H7 (cell line): ENCODE data around the gene PCGF2. TPM values are rescaled to one million over a fixed set of nuclear protein-coding genes. Genes with fewer than 3 reads are reported as not detected.

Source experiments
- DNase-seq: peaks from one replicate; pipeline ENCODE4 v3.0.0; 2012
- H3K27me3 ChIP-seq: 2 replicates; pipeline ENCODE4 v1.6.0; 2011; ENCODE audit warnings: mild to moderate bottlenecking, low read length; ENCODE audit not compliant: control insufficient read depth, insufficient read depth
- H3K36me3 ChIP-seq: replicated peaks from 2 replicates; pipeline ENCODE4 v1.5.1; 2011; ENCODE audit warnings: low read length; ENCODE audit not compliant: control insufficient read depth, insufficient read depth
- H3K4me3 ChIP-seq: 2 replicates; pipeline ENCODE4 v1.5.1; 2011; ENCODE audit warnings: low read depth, mild to moderate bottlenecking, control low read depth, low read length, moderate library complexity; ENCODE audit not compliant: insufficient read depth
- total RNA-seq: library from RNA; depleted of rRNA; stranded (reverse); fragments of >200 nt; shearing (Covaris generic); gene quantifications from 2 replicates; pipeline ENCODE4 v1.2.3, GENCODE V29; 2014; rRNA removed

The PCGF2 gene
- total RNA-seq, 1 experiment from 2014 or later = 19.3 TPM

DNA sequence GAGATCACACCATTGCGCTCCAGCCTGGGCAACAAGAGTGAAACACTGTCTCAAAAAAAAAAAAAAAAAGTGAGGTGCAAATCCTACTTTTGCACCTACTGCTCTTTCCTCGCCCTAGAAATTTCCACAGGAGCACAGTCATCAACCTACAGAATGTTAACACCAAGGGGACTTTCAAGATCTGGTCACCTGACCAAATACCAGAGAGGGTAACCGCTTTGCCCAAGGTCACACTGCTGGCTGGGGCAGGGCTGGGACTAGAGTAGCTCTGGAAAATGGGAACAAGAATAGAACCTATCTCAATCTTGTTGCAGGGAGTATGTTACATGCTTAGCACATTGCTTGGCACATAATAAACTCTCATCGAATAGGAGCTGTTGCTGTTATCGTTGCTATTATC lies 49.4 kb downstream of the PCGF2 start:
- DNase-seq = no peak
- Histone ChIP-seq H3K36me3 (no peaks in the 10 kb centered on the region), H3K4me3 (no peak overlapping the region), H3K27me3 (peaks cover 54% of the 10 kb centered on the region)

DNA sequence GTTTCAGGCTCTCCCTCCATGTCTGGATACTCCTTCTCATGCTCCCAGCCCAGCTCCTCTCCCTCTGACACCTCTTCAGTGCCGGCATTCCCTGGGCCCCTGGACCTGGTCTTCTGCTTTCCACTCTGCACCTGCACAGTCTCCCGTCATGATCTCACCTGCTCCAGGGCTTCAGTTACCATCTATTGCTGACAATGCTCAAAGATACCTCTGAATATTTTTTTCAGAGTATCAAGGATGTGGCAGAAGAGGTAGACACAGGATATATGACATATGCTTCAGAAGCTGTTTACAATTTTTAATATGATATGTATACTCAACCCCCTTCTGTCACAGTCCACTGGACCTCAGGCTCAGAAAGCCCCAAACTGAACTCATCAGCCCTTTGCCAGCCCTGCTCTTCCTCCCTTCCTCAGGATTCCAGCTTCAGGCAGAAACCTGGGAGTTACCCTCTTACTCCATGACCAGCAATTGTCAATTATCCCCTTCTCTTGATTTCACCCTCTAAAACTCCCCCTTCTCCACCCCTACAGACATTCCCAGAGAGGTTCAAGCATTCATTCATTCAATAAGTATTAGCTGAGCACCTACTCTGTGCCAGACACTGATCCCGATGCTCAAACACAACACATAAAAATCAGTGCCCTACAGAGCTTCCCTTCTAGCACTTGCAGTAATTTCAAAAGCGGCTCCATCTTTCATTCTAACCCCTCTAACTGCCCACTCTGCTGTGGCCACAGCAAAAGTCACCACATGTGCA lies 50.9 kb downstream of the PCGF2 start:
- Histone ChIP-seq H3K27me3 (peaks cover 41% of the 10 kb centered on the region), H3K4me3 (no peak overlapping the region), H3K36me3 (no peaks in the 10 kb centered on the region)
- DNase-seq = no peak

DNA sequence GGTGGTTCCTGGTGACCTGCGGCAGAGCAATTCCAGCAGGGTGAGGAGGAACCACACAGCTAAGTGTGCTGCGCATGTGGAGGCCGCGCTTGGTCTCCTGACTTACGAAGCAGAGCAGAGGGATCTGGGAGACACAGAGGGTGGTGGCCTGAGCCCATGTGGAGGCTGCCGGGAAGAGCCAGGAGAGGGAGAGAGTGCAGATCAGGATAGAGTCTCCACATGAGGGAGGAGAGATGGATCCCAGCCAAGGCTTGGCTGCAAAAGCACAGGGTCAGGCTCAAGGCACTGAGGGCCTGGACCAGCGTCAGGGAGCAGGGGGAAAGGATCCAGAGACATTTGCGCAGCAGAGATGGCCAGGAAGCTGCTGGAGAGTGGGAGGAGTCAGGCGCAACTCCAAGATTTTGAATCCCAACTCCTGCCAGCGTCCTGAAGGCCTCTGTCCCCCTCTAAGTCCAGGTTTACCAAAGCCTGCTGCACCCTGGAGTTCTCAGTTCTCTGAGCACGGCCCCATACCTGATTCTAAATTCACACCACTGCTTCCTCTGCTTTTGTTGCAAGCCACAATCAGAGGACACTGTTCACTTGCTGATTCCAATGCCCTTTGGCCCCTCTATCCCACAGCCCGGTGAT lies 54.3 kb downstream of the PCGF2 start:
- Histone ChIP-seq H3K36me3 (no peaks in the 10 kb centered on the region), H3K4me3 (no peak overlapping the region), H3K27me3 (peaks cover 10% of the 10 kb centered on the region; the same call in 1 of the 2 replicates)
- no peak for DNase-seq

DNA sequence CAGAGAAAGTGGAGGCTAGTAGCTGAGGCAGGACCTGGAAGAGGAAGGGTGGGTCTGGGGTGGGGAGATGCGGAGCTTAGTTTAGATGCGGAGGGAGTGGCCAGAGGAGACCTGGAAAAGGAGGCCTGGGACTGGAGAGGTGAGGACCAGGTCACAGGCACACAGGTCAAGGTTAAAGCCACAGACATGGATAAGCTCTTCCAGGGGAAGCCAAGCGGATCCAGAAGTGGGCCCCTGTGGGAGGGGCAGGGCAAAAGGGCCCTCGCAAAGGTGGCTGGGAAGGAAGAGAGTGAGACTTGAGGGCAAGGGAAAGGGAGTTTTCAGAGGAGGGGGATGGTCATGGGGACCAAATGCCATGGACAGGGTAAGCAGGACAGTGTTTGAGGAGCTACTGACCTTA lies 57.0 kb downstream of the PCGF2 start:
- DNase-seq = no peak
- Histone ChIP-seq H3K27me3 (no peaks in the 10 kb centered on the region; the same call in 1 of the 2 replicates), H3K36me3 (no peaks in the 10 kb centered on the region), H3K4me3 (no peak overlapping the region)

DNA sequence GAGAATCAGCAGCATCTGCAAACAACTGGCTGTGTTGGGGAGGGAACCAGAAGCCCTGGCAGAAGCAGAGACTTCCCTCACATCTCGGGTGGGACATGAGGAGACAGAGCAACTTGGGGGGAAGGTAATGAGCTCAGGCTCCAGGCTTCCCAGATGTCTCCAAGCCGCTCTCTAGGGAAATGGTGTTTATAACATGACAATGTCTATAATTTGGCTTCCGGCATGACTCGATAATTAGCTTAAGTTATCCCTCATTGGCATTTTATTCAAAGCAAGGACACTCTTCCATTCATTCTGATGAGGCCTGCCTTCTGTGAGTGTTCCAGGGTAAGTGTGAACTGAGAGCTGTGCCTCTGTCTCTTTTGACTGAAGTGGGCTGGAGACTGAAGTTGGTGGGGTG lies 57.8 kb downstream of the PCGF2 start:
- H3K4me3 ChIP-seq = no peak overlapping the region
- peaks cover 2% of the 10 kb centered on the region; the same call in 1 of the 2 replicates for H3K27me3 ChIP-seq
- no peak for DNase-seq
- H3K36me3 ChIP-seq = no peaks in the 10 kb centered on the region

DNA sequence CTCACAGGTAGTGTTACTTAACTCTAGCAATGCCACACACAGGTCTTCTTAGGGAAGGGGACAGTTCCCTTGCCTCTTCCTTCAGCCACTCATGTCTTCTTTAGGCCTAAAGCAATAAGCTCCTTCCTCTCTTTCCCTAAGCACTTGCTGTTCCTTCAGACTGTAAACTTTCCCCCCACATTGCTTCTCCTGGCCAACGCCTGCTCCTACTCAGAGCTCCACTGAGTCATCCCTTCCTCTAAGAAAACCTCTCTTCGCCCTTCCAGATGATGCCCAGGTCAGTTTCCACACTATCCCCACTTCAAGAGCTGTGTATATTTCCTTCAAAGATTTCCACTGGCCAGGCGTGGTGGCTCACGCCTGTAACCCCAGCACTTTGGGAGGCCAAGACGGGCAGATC lies 60.9 kb downstream of the PCGF2 start:
- no peak overlapping the region for H3K4me3 ChIP-seq
- no peaks in the 10 kb centered on the region for H3K36me3 ChIP-seq
- no peak for DNase-seq
- 0 out of 2 replicates have a peak, but pooled peaks cover 2% of the 10 kb centered on the region for H3K27me3 ChIP-seq

DNA sequence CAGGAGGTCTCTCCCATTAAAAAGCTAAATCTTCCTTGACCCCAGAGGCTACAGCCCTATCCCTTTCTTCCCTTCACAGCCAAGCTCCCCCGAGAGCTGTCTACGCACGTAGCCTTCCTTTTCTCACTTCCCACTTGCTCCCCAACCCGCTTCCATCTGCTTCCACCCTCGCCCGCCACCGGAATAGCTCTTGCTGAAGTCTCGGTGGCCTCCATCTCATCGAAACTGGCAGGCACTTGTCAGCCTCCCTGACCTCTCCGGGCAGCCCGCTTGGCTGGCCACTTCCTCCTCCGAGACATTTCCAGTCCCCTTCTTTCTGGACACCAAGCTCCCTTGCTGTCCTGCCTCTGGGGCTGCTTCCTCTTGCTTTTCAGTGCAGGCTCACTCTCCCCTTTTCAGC lies 62.6 kb downstream of the PCGF2 start:
- Histone ChIP-seq H3K4me3 (no peak overlapping the region), H3K27me3 (0 out of 2 replicates have a peak, but pooled peaks cover 2% of the 10 kb centered on the region), H3K36me3 (no peaks in the 10 kb centered on the region)
- no peak for DNase-seq

Other genes starting within 250 kb of the PCGF2 start
- 2.3 TPM in 2 replicates for gene SRCIN1, start 142.4 kb downstream of the PCGF2 start, total RNA-seq
- gene EPOP, start 73.4 kb downstream of the PCGF2 start, total RNA-seq = 6.1 and 6.2 TPM in 2 replicates
- gene MLLT6, start 43.1 kb downstream of the PCGF2 start, total RNA-seq = 17.8 and 22.1 TPM in 2 replicates
- 2.9 TPM in 2 replicates for gene CISD3, start 18.0 kb downstream of the PCGF2 start, total RNA-seq
- 514 and 530 TPM in 2 replicates for gene PSMB3, start 4.4 kb upstream of the PCGF2 start, total RNA-seq
- 48.5 and 51.7 TPM in 2 replicates for gene PIP4K2B, start 51.2 kb upstream of the PCGF2 start, total RNA-seq
- 8.2 and 9.6 TPM in 2 replicates for gene CWC25, start 77.0 kb upstream of the PCGF2 start, total RNA-seq
- 1,201 and 1,441 TPM in 2 replicates for gene RPL23, start 105.4 kb upstream of the PCGF2 start, total RNA-seq
- gene LASP1, start 121.7 kb upstream of the PCGF2 start, total RNA-seq = 122 and 149 TPM in 2 replicates
- not detected in 2 replicates for gene FBXO47, start 219.1 kb upstream of the PCGF2 start, total RNA-seq